HCT116 (cell line): ENCODE results near the gene NR2F2. TPM values are rescaled to one million over a fixed set of nuclear protein-coding genes. Genes with fewer than 3 reads are reported as not detected.
A peak's percentile ranks its signal among the peaks of the same experiment; 100 is the strongest.

Source experiments
- ATAC-seq: fragments of 200-7000 bp; cut with Tn5 transposase; 2 replicates; pipeline ENCODE4 v1.9.1; 2020; ENCODE audit warnings: mild to moderate bottlenecking, moderate library complexity
- BruUV-seq: library from RNA; stranded (reverse); fragments of 400-500 nt; replicated peaks from 2 replicates; lab custom pipeline; 2021; lab: Mats Ljungman, UMichigan
- CTCF ChIA-PET: fragments of 300-600 bp; sonication (Branson Sonifier 250); formaldehyde crosslinking; loops from one replicate; lab custom pipeline; 2021; ENCODE audit warnings: antibody characterized with exemption; lab: Charles Lee
- POLR2A ChIA-PET: fragments of 300-600, 350-600 bp; sonication (Branson Sonifier 250); formaldehyde crosslinking; loops from one replicate; lab custom pipeline; 2021; ENCODE audit warnings: antibody characterized with exemption; lab: Charles Lee
- RAD21 ChIA-PET, 2 experiments: fragments of 300-600 bp; sonication (Branson Sonifier 250); formaldehyde crosslinking; loops; one replicate each; lab custom pipeline; 2023; ENCODE audit warnings: low total read pairs in 2 of 2; ENCODE audit not compliant: uncharacterized antibody in 2 of 2, unreplicated experiment in 2 of 2, low non-redundant PET in 1 of 2; lab: Charles Lee
- DNase-seq: peaks from one replicate; pipeline ENCODE4 v3.0.0-alpha.2; 2010; ENCODE audit warnings: low read depth, low spot score
- H2AFZ ChIP-seq: fragments of 200-600 bp; shearing (Covaris generic), sonication (generic); 2 replicates; pipeline ENCODE4 v1.6.1; 2017; ENCODE audit warnings: low read depth, mixed run types, mixed read lengths, antibody characterized with exemption, low read length; ENCODE audit not compliant: poor library complexity, severe bottlenecking
- H3K27ac ChIP-seq: 2 replicates; pipeline ENCODE4 v1.5.1; 2012; ENCODE audit warnings: low read depth, low read length
- H3K27me3 ChIP-seq: fragments of 200-600 bp; sonication (generic); 2 replicates; pipeline ENCODE4 v1.6.1; 2016; ENCODE audit warnings: mixed run types, low read length, mixed read lengths; ENCODE audit not compliant: insufficient read depth
- H3K36me3 ChIP-seq, 2 experiments: fragments of 200-500 bp in 1 of 2; fragments of 200-600 bp in 1 of 2; sonication (Bioruptor generic) in 1 of 2; sonication (generic) in 1 of 2; 2 replicates each; pipeline versions ENCODE4 v1.5.1 to v1.6.1; 2014 to 2016; ENCODE audit warnings: low read length in 2 of 2, inconsistent platforms in 1 of 2, mixed read lengths in 1 of 2, mixed run types in 1 of 2; ENCODE audit not compliant: insufficient read depth in 2 of 2, control insufficient read depth in 1 of 2
- H3K4me1 ChIP-seq, 2 experiments: fragments of 200-600 bp in 1 of 2; sonication (generic) in 1 of 2; 2 replicates each; pipeline versions ENCODE4 v1.5.1 to v1.6.1; 2012 to 2017; ENCODE audit warnings: low read length in 2 of 2, inconsistent platforms in 1 of 2, mild to moderate bottlenecking in 1 of 2, mixed read lengths in 1 of 2, mixed run types in 1 of 2, moderate library complexity in 1 of 2; ENCODE audit not compliant: insufficient read depth in 2 of 2, control insufficient read depth in 1 of 2
- H3K4me2 ChIP-seq: fragments of 200-600 bp; sonication (generic); 2 replicates; pipeline ENCODE4 v1.6.1; 2017; ENCODE audit warnings: mixed run types, low read length, mixed read lengths
- H3K4me3 ChIP-seq, 2 experiments: fragments of 200-600 bp in 1 of 2; sonication (generic) in 1 of 2; replicated peaks in 1 of 2; 2 replicates each; pipeline ENCODE4 v1.5.1; 2011 to 2016; ENCODE audit warnings: low read length in 2 of 2, control low read depth in 1 of 2, low read depth in 1 of 2, mild to moderate bottlenecking in 1 of 2, mixed read lengths in 1 of 2, mixed run types in 1 of 2
- H3K79me2 ChIP-seq: fragments of 200-600 bp; sonication (generic); 2 replicates; pipeline ENCODE4 v1.6.1; 2017; ENCODE audit warnings: mild to moderate bottlenecking, mixed run types, low read length, moderate library complexity, mixed read lengths; ENCODE audit not compliant: insufficient read depth
- H3K9ac ChIP-seq: fragments of 200-600 bp; sonication (generic); 2 replicates; pipeline ENCODE4 v1.6.1; 2016; ENCODE audit warnings: low read length, mixed read lengths
- H3K9me2 ChIP-seq: fragments of 200-600 bp; sonication (generic), shearing (Covaris generic); 2 replicates; pipeline ENCODE4 v1.6.1; 2017; ENCODE audit warnings: mixed run types, mild to moderate bottlenecking, moderate library complexity; ENCODE audit not compliant: insufficient read depth
- H3K9me3 ChIP-seq, 2 experiments: fragments of 200-500 bp in 1 of 2; fragments of 200-600 bp in 1 of 2; sonication (Bioruptor generic) in 1 of 2; sonication (generic) in 1 of 2; 2 replicates each; pipeline ENCODE4 v1.6.1; 2014 to 2017; ENCODE audit warnings: low read length in 2 of 2, mixed read lengths in 2 of 2, inconsistent platforms in 1 of 2, low read depth in 1 of 2, mild to moderate bottlenecking in 1 of 2, mixed run types in 1 of 2, moderate library complexity in 1 of 2; ENCODE audit not compliant: control insufficient read depth in 1 of 2, insufficient read depth in 1 of 2
- H4K20me1 ChIP-seq: fragments of 200-600 bp; sonication (generic), shearing (Covaris generic); 2 replicates; pipeline ENCODE4 v1.6.1; 2017; ENCODE audit warnings: mixed run types, mild to moderate bottlenecking, moderate library complexity; ENCODE audit not compliant: insufficient read depth
- CBX3 ChIP-seq: IDR thresholded peaks from 2 replicates; pipeline ENCODE4 v1.6.1; 2012; ENCODE audit warnings: low read depth
- CEBPB ChIP-seq: IDR thresholded peaks from 2 replicates; pipeline ENCODE4 v1.6.1; 2012; ENCODE audit warnings: low read depth
- EGR1 ChIP-seq: IDR thresholded peaks from 2 replicates; pipeline ENCODE4 v1.6.1; 2012; ENCODE audit warnings: low read depth
- ELF1 ChIP-seq: IDR thresholded peaks from 2 replicates; pipeline ENCODE4 v1.6.1; 2012; ENCODE audit warnings: low read depth, borderline replicate concordance
- EZH2 ChIP-seq: fragments of 200-600 bp; sonication (generic); IDR thresholded peaks from 2 replicates; pipeline ENCODE4 v1.6.1; 2017; ENCODE audit warnings: antibody characterized with exemption, mixed run types
- EZH2phosphoT487 ChIP-seq: fragments of 200-600 bp; IDR thresholded peaks from 2 replicates; pipeline ENCODE4 v1.6.1; 2018; ENCODE audit warnings: antibody characterized with exemption, borderline replicate concordance
- FOSL1 ChIP-seq: IDR thresholded peaks from 2 replicates; pipeline ENCODE4 v1.6.1; 2012; ENCODE audit warnings: low read depth
- JUND ChIP-seq: IDR thresholded peaks from 2 replicates; pipeline ENCODE4 v1.6.1; 2012
- POLR2A ChIP-seq: IDR thresholded peaks from 2 replicates; pipeline ENCODE4 v1.7.0; 2011; ENCODE audit warnings: borderline replicate concordance; ENCODE audit not compliant: insufficient read depth, insufficient read length; ENCODE audit errors: extremely low read depth
- POLR2AphosphoS5 ChIP-seq: IDR thresholded peaks from 2 replicates; pipeline ENCODE4 v1.6.1; 2011; ENCODE audit warnings: mild to moderate bottlenecking, low read depth, low read length, moderate library complexity
- RAD21 ChIP-seq: IDR thresholded peaks from 2 replicates; pipeline ENCODE4 v1.6.1; 2012; ENCODE audit warnings: low read depth, mild to moderate bottlenecking
- SIN3A ChIP-seq: IDR thresholded peaks from 2 replicates; pipeline ENCODE4 v1.6.1; 2012; ENCODE audit warnings: low read depth
- SP1 ChIP-seq: IDR thresholded peaks from 2 replicates; pipeline ENCODE4 v1.6.1; 2012; ENCODE audit warnings: low read depth
- TCF7L2 ChIP-seq: IDR thresholded peaks from 2 replicates; pipeline ENCODE4 v1.7.0; 2011; ENCODE audit warnings: borderline replicate concordance, inconsistent platforms; ENCODE audit not compliant: insufficient read depth, insufficient read length; ENCODE audit errors: extremely low read depth
- ZFX ChIP-seq: fragments of 450-650 bp; IDR thresholded peaks from 2 replicates; pipeline ENCODE4 v1.6.1; 2017
- ZNF274 ChIP-seq: fragments of 200-500 bp; sonication (Bioruptor generic); IDR thresholded peaks from 2 replicates; pipeline ENCODE4 v1.6.1; 2014; ENCODE audit warnings: mild to moderate bottlenecking, low read depth, low read length, inconsistent platforms
- intact Hi-C: fragments of 100-400 bp; cut with micrococcal nuclease; formaldehyde crosslinking; loops from 2 replicates; pipeline ENCODE4 v1.10.0; 2022
- total RNA-seq: library from RNA; stranded (reverse); gene quantifications from one replicate; pipeline ENCODE4 v1.2.1, GENCODE V29; 2021; ENCODE audit not compliant: unreplicated experiment
- TF ChIP-seq, protein P1 (sequence below): IDR thresholded peaks from 2 replicates; pipeline ENCODE4 v1.6.1; 2012; ENCODE audit warnings: low read depth
- TF ChIP-seq, protein P2 (sequence below): IDR thresholded peaks from 2 replicates; pipeline ENCODE4 v1.6.1; 2012
- TF ChIP-seq, protein P3 (sequence below), 3 experiments: fragments of 200-600 bp in 1 of 3; sonication (generic) in 1 of 3; IDR thresholded peaks in 2 of 3; conservative IDR thresholded peaks in 1 of 3; 2 replicates each; pipeline ENCODE4 v1.5.1; 2012 to 2017; ENCODE audit warnings: low read depth in 2 of 3, low read length in 2 of 3, antibody characterized with exemption in 1 of 3, borderline replicate concordance in 1 of 3, control low read depth in 1 of 3, mild to moderate bottlenecking in 1 of 3, mixed read lengths in 1 of 3, mixed run types in 1 of 3, moderate library complexity in 1 of 3; ENCODE audit not compliant: insufficient read depth in 1 of 3
- TF ChIP-seq, protein P4 (sequence below): IDR thresholded peaks from 2 replicates; pipeline ENCODE4 v1.6.1; 2011; ENCODE audit warnings: mild to moderate bottlenecking, low read length, moderate library complexity; ENCODE audit not compliant: insufficient replicate concordance; ENCODE audit errors: extremely low read depth

NR2F2 gene
- total RNA-seq, 1 experiment from 2014 or later = 61.4 TPM

DNA sequence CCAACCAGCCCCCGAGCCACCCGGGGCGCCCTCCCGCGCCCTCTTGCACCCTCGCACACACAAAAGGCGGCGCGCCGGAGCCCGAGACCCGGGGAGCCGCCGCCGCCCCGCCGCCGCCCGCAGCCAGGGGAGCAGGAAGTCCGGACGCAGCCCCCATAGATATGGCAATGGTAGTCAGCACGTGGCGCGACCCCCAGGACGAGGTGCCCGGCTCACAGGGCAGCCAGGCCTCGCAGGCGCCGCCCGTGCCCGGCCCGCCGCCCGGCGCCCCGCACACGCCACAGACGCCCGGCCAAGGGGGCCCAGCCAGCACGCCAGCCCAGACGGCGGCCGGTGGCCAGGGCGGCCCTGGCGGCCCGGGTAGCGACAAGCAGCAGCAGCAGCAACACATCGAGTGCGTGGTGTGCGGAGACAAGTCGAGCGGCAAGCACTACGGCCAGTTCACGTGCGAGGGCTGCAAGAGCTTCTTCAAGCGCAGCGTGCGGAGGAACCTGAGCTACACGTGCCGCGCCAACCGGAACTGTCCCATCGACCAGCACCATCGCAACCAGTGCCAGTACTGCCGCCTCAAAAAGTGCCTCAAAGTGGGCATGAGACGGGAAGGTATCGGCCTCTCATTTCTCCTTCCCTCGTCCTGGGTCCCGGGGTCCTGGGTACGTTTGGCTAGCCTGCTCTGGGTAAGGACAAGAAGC is 1.6 kb downstream of the NR2F2 start:
- no peaks in the 10 kb centered on the region for H3K27me3 ChIP-seq
- RAD21 ChIA-PET = no interaction called here
- H3K4me2 ChIP-seq = peak overlapping the region; percentile 87
- H3K79me2 ChIP-seq = peaks cover 88% of the 10 kb centered on the region
- no peak for DNase-seq
- H3K27ac ChIP-seq = peak overlapping the region; percentile 98
- peak overlapping the region; percentile 80 for H3K9ac ChIP-seq
- H3K4me1 ChIP-seq = peaks cover 39 to 65% of the 10 kb centered on the region in 2 experiments
- H3K9me3 ChIP-seq = no peaks in the 10 kb centered on the region
- peaks cover 14% of the 10 kb centered on the region; the same call in 1 of the 2 replicates for H4K20me1 ChIP-seq
- no peak overlapping the region for H2AFZ ChIP-seq
- POLR2A ChIA-PET = no interaction called here
- H3K9me2 ChIP-seq = no peaks in the 10 kb centered on the region
- no peak for ATAC-seq
- CTCF ChIA-PET = no interaction called here
- H3K36me3 ChIP-seq = peaks cover 14 to 35% of the 10 kb centered on the region in 2 experiments
- no TSS peak for BruUV-seq
- peak overlapping the region; percentile 71 to 86 for H3K4me3 ChIP-seq
- intact Hi-C loops = loop anchor here (2.0 kb wide), 1 partner anchor 59 kb away; no protein-coding TSS in a partner anchor
- TF ChIP-seq RAD21 (no peak), POLR2AphosphoS5 (0 out of 2 replicates have a peak, but pooled peaks have one; percentile 17), EZH2phosphoT487 (no peak), EGR1 (no peak), ZNF274 (no peak), JUND (no peak), ELF1 (no peak), SP1 (no peak), FOSL1 (no peak), SIN3A (0 out of 2 replicates have a peak, but pooled peaks have one; percentile 45), POLR2A (peak; percentile 39), TCF7L2 (peak; percentile 43), ZFX (peak; percentile 61), CBX3 (no peak), EZH2 (no peak), CEBPB (no peak)
- TF ChIP-seq, protein P1, sequence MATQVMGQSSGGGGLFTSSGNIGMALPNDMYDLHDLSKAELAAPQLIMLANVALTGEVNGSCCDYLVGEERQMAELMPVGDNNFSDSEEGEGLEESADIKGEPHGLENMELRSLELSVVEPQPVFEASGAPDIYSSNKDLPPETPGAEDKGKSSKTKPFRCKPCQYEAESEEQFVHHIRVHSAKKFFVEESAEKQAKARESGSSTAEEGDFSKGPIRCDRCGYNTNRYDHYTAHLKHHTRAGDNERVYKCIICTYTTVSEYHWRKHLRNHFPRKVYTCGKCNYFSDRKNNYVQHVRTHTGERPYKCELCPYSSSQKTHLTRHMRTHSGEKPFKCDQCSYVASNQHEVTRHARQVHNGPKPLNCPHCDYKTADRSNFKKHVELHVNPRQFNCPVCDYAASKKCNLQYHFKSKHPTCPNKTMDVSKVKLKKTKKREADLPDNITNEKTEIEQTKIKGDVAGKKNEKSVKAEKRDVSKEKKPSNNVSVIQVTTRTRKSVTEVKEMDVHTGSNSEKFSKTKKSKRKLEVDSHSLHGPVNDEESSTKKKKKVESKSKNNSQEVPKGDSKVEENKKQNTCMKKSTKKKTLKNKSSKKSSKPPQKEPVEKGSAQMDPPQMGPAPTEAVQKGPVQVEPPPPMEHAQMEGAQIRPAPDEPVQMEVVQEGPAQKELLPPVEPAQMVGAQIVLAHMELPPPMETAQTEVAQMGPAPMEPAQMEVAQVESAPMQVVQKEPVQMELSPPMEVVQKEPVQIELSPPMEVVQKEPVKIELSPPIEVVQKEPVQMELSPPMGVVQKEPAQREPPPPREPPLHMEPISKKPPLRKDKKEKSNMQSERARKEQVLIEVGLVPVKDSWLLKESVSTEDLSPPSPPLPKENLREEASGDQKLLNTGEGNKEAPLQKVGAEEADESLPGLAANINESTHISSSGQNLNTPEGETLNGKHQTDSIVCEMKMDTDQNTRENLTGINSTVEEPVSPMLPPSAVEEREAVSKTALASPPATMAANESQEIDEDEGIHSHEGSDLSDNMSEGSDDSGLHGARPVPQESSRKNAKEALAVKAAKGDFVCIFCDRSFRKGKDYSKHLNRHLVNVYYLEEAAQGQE = no peak
- TF ChIP-seq, protein P2, sequence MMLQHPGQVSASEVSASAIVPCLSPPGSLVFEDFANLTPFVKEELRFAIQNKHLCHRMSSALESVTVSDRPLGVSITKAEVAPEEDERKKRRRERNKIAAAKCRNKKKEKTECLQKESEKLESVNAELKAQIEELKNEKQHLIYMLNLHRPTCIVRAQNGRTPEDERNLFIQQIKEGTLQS = no peak
- TF ChIP-seq, protein P3, sequence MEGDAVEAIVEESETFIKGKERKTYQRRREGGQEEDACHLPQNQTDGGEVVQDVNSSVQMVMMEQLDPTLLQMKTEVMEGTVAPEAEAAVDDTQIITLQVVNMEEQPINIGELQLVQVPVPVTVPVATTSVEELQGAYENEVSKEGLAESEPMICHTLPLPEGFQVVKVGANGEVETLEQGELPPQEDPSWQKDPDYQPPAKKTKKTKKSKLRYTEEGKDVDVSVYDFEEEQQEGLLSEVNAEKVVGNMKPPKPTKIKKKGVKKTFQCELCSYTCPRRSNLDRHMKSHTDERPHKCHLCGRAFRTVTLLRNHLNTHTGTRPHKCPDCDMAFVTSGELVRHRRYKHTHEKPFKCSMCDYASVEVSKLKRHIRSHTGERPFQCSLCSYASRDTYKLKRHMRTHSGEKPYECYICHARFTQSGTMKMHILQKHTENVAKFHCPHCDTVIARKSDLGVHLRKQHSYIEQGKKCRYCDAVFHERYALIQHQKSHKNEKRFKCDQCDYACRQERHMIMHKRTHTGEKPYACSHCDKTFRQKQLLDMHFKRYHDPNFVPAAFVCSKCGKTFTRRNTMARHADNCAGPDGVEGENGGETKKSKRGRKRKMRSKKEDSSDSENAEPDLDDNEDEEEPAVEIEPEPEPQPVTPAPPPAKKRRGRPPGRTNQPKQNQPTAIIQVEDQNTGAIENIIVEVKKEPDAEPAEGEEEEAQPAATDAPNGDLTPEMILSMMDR (IDR thresholded peaks at IDR 0.05 in 2 of 3, conservative IDR thresholded peaks at IDR 0.05 in 1 of 3; ENCODE audit: borderline replicate concordance in 1 of 3, insufficient read depth in 1 of 3, low read depth in 2 of 3, low read length in 2 of 3) = no peak
- TF ChIP-seq, protein P4, sequence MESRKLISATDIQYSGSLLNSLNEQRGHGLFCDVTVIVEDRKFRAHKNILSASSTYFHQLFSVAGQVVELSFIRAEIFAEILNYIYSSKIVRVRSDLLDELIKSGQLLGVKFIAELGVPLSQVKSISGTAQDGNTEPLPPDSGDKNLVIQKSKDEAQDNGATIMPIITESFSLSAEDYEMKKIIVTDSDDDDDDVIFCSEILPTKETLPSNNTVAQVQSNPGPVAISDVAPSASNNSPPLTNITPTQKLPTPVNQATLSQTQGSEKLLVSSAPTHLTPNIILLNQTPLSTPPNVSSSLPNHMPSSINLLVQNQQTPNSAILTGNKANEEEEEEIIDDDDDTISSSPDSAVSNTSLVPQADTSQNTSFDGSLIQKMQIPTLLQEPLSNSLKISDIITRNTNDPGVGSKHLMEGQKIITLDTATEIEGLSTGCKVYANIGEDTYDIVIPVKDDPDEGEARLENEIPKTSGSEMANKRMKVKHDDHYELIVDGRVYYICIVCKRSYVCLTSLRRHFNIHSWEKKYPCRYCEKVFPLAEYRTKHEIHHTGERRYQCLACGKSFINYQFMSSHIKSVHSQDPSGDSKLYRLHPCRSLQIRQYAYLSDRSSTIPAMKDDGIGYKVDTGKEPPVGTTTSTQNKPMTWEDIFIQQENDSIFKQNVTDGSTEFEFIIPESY = no peak
